Measurements from ENCODE around the gene PRLH.

The PRLH gene

GRCh38 chr2:237566401-237567235, at the start of gene PRLH:
Gene PRLH, plus strand, starts transcription at chr2:237566574. Its CDS starts 0 bp downstream, at chr2:237566574.
- no peak for DNase-seq

DNA sequence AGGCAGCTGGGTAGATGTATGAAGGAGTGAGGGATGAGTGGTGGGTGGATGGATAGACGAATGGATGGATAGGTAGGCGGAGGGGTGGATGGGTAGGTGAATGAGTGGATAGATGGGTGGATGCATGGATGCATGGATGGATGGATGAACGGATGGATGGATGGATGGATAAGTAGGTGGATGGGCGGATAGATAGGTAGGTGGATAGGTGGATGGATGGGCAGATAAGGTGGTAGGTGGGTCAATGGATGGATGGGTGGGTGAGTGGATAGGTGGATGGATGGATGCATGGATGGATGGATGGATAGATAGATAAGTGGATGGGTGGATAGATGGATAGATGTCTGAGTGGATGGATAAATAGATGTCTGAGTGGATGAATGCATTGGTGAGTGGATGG, 49.2 kb upstream of the PRLH start:
- DNase-seq: no peak

GRCh38 chr2:237517990-237518389, 48.4 kb upstream of the PRLH start:
- DNase-seq: no peak

DNA sequence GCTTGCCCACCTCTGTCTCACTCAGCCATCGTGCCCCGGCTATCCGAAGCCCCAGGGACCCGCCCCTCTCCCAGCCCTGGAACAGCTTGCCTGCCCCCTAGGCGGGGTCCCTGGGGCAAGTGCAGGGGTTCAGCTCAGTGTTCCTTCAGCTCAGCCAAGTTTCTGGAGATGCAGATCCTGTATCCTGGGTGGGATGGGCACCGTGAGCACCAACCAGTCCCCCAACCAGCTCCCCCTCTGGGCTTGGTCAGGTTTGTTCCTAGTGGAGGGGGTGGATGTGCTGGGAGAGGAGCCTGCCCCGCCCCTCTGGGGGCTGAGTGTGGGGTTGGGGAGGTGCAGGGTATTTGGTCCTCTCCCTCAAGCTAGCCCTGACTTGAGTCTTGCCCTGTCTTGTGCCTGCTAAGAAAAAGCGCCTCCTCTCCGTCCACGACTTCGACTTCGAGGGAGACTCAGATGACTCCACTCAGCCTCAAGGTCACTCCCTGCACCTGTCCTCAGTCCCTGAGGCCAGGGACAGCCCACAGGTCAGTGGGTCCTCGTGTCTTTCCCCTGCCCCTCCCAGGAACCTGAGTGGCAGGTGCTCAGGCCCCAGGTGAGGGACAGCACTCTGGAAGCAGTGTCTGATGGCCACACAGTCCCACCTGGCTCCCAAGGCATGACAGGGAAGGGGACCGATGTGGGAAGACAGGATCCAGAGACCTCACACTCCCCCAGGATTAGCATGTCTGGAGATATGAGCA, 46.7 kb upstream of the PRLH start:
- DNase-seq: no peak

- no peak for DNase-seq
Measured at GRCh38 chr2:237520290-237520689, 46.1 kb upstream of the PRLH start.

- DNase-seq: no peak
Measured at GRCh38 chr2:237524631-237525030, 41.7 kb upstream of the PRLH start.

DNA sequence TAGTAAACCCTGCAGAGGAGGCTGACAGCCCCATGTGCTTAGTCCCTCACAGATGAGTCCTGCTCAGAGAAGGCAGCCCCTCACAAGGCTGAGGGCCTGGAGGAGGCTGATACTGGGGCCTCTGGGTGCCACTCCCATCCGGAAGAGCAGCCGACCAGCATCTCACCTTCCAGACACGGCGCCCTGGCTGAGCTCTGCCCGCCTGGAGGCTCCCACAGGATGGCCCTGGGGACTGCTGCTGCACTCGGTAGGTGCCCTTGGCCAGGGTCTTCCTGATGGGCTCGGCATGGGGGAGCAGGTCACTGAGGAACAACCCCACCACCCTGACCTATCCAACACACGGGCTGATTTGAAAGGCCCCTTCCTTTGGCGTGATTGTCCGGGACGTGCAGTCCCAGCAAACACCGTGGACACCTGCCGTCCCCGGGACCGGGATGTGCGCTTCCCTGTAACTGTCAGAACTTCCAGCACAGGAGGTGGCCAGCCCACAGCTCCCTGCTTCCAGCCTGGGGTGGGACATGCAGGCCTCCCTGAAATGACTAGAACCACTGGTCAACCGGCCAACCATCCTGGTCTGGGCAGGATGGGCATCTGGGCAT, 40.7 kb upstream of the PRLH start:
- DNase-seq: no peak

DNA sequence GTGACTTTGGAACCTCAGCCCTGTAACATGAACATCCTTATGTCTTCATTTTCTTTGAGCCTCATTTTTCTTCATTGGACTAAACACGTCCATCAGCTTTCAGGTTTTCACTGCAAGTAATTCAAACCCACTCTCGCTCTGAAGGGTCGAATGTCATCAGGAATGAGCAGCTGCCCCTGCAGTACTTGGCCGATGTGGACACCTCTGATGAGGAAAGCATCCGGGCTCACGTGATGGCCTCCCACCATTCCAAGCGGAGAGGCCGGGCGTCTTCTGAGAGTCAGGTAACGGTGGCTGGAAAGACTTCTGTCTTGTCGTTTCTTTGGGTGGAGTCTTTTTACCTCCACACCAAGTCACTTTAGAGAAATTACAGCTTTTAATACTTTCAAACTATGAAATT, 39.1 kb upstream of the PRLH start:
- DNase-seq: no peak

DNA sequence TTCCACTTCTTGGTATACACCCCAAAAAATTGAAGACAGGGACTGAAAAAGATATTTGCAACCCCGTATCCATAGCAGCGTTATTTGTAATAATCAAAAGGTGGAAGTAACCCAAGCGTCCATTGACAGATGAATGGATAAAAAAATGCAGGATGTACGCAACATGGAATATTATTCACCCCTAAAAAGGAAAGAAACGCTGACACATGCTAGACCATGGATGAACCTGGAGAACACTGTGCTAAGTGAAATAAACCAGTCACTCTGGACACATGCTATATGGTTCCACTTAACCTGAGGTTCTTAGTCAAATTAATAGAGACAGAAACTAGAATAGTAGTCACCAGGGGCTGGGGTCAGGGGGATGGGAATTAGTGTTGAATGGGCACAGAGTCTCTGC, 38.6 kb upstream of the PRLH start:
- no peak for DNase-seq

DNA sequence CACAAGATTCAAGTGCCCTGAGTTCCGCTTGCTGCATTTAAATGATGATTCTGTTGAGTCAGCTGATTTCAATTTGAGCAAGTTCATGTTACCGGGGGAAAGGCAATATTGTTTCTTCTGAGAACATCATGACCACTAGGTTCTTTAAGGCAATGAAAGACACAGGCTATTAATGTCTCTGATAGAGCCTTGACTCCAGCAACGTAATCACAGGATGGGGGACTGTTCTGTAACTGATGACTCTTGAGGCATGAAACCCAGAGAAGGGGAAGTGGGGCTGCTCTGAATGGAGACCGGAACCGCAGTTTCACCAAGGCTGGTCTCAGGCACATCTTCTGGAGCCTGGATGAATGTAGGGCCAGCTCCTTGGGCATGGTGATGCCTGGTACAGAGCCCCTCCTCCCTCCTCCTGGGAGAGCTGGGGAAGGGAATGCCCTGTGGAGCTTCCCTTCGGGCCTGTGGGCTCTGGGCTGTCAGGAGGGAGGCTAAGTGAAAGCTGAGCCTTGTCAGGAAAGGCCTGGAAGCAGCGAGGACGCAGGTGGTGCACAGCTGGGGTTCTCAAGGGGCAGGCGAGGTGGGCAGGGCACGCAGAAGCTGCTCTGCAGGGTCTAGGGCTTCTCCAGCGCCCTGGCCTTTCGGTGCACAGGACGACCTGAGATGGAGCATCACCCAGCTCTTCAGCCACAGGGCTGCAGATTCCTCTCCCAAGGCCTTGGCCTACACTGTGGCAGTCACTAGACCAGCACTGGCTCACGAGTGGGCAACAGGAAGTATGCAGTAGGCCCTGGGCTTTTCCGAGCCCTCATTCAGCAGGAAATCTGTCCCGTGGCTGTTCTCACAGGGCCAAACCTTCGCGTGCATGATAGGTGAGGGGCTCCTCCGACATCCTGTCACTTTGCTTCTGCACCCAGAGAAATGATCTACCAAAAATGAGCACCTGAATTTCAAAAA, 36.6 kb upstream of the PRLH start:
- DNase-seq: no peak

DNA sequence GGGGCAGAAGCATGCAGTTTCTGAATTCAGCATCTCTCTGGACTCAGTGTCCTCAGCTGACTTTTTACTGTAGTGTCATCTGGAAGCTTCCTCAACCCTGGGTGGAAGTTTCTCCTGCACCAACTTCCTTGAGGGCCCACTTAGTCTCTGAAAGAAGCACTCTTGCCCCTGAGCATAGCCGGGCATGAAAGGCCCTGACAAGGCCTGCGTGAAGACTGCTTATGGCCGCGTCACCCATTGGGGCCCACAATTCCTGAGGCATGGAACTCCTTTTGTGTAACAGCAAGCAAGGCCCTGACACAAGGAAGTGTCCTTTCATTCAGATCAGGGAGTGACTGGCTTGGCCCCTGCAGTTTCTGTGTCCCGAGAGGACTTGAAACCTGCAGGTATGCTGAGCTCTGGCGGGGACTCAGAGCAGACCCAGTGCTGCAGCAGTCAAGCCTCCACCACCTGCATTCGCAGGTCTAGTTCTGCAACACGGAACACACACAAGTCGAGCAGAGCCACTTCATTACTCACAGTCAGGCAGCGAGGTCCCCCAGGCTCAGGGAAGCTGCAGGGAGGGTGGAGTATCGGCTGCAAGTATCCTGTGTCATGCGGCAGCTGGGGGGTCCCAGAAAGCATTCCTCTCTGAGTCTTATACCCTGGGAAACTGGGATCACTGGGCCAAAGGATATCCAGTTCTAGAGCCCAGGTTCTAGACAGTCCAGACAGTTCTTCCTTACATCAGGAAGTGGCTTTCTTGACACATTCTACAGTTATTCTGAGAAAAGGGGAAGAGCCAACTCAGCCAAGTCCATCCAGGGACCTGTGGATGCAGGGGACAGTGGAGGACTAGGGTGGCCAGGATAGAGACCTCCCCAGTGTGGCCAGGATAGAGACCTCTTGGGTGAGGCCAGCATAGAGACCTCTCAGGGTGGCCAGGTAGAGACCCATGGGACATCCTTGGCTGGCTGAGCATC, 35.6 kb upstream of the PRLH start:
- no peak for DNase-seq

DNA sequence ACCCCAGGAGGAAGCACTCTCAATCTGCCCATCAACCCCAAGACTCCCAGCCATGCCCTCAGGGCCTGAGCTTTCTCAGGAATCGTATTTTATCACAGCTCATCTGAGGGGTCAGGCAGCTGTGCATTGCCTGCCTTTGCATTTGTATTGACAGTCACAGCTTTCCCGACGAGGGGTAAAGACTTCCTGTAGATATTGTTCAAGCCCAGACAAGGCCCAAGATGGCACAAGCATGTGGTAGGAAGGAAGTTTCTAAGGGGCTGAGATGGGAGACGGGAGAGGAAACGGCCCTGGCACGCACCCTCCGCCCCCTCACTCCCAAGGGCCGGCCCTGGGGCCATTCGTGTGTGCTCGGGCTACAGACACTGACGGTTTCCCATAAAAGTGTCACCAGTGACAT, 34.2 kb upstream of the PRLH start:
- DNase-seq: no peak

DNA sequence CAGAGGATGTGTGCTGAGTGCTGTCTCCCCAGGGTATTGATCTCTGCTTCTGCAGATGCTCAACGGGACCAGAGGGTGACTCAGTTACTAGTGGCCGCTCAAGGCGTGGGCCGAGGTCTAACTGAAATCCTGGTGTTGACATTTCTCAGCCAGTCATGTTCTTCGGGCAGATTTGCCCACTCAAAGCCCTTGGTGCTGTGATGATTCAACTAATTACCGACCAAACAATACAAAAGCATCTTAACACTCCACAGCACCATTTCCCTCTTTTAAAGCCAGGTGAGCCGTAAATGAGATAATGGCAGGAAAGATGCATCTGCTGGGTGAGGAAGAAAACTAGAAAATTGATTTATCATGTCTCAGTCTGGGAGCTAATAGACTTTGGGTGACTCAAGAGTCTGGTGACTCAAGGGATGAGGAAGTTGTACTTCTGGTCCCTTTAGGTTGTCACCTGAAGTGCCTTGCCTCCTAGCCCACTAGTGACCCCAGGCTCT, 32.7 kb upstream of the PRLH start:
- no peak for DNase-seq

DNA sequence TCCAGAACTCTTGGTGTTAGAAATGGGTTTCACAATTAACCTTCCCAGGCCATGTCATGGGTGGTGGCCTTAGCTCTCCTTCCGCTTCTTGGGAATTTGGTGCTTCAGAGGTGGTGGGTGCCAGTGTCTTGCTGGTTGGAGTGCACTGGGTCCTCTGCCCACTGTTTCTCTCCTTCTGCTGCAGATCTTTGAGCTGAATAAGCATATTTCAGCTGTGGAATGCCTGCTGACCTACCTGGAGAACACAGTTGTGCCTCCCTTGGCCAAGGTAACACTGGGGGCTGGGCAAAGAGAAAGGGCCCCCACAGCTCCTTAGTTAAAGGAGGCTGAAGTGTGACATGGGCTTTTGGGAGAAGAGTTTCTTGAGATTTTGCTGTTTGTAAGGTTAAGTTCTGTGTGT, 32.0 kb upstream of the PRLH start:
- no peak for DNase-seq

GRCh38 chr2:237535385-237536082, 30.8 kb upstream of the PRLH start:
- DNase-seq: no peak

- no peak for DNase-seq
Measured at GRCh38 chr2:237536083-237536415, 30.3 kb upstream of the PRLH start.

GRCh38 chr2:237536617-237537016, 29.8 kb upstream of the PRLH start:
- DNase-seq: no peak

DNA sequence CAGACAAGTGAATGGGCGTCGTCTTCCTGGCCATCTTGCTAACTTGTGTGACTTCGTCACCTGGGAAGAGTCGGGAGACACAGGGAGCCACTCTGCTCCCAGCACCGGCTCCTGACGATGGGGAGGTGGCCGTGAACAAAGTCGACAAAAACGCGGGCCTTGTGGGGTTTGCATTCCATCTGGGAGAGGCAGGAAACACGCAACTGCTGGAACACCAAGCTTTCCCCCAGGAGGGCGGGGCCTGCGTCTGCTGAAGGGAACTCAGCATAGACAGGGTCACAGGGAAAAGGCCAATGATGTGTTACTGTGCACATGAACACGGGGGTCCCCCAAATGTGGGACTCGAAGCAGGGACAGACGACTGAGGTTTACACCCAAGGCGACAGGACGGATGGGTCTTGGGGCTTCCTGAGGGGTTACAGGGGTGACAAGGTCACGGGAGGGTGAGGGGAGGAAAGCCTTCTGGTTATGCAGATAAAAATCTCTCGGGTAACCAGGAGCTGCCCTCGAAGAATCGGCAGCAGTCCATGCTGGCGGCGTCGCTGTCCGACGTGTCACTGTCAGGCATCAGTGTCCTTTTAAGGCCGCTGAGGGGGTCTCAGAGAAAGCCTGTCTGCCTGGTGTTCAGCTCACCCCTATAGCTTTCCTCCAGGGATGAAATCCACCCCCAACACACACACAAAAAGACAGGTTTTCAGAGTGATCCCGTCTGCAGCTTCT, 28.2 kb upstream of the PRLH start:
- DNase-seq: no peak

- no peak for DNase-seq
Measured at GRCh38 chr2:237538901-237539300, 27.5 kb upstream of the PRLH start.

DNA sequence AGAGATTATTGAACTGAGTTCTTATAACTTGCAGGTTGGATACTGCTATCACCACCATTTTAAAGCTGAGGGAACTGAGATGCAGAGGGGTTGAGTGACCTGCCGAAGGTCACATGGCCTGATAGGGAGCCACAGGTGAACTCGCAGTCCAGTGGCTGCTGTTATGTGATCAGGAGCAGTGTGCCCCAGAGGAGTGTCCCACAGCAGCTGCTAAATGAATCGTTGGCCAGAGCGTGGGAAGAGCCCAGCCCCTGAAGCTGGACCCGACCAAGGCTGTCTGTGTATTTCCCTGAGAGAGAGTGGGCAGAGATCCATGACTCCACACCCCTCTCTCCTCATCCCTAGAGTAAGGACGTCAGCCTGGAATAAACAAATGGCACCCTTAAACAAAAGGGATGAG, 26.7 kb upstream of the PRLH start:
- no peak for DNase-seq
